Kidney (tissue), 14 donors: Measurements from ENCODE around the gene ATOH1. TPM values are rescaled to one million over a fixed set of nuclear protein-coding genes. Genes with fewer than 3 reads are reported as not detected.

Experiments
- DNase-seq, 5 donors: peaks; one replicate each; pipeline ENCODE4 v3.0.0-alpha.2; 2013 to 2020
- FAIRE-seq: peaks from 2 replicates; lab custom pipeline; 2012; peaks lifted over from hg19 to GRCh38; lab: Jason Lieb, UNC
- H3K27ac ChIP-seq, 2 donors: one replicate each; pipeline ENCODE4 v1.7.0; 2013; ENCODE audit warnings: low read depth in 2 of 2, low read length in 2 of 2, inconsistent platforms in 1 of 2
- H3K27me3 ChIP-seq: one replicate; pipeline ENCODE4 v1.7.1; 2013; ENCODE audit warnings: low read length, inconsistent platforms; ENCODE audit not compliant: control insufficient read depth, insufficient read depth
- H3K36me3 ChIP-seq, 3 donors: one replicate each; pipeline versions ENCODE4 v1.7.0 to v1.7.1; 2013; ENCODE audit warnings: low read length in 3 of 3, control low read depth in 1 of 3, inconsistent platforms in 1 of 3; ENCODE audit not compliant: insufficient read depth in 3 of 3, control insufficient read depth in 2 of 3
- H3K4me1 ChIP-seq, 3 donors: one replicate each; pipeline versions ENCODE4 v1.7.0 to v1.7.1; 2013; ENCODE audit warnings: low read length in 3 of 3, inconsistent platforms in 1 of 3, low read depth in 1 of 3; ENCODE audit not compliant: control insufficient read depth in 2 of 3, insufficient read depth in 2 of 3
- H3K4me3 ChIP-seq, 3 donors: one replicate each; pipeline versions ENCODE4 v1.7.0 to v1.8.1; 2013; ENCODE audit warnings: low read length in 3 of 3, control low read depth in 1 of 3, inconsistent platforms in 1 of 3
- H3K9ac ChIP-seq, 3 donors: one replicate each; pipeline versions ENCODE4 v1.7.0 to v1.7.1; 2013; ENCODE audit warnings: low read length in 3 of 3, control low read depth in 1 of 3, inconsistent platforms in 1 of 3
- H3K9me3 ChIP-seq, 3 donors: one replicate each; pipeline versions ENCODE4 v1.7.0 to v1.7.1; 2013; ENCODE audit warnings: low read length in 3 of 3, control low read depth in 1 of 3, inconsistent platforms in 1 of 3; ENCODE audit not compliant: control insufficient read depth in 2 of 3, insufficient read depth in 1 of 3
- intact Hi-C: fragments of 100-400 bp; cut with DNase I; formaldehyde crosslinking; loops from one replicate; pipeline ENCODE4 v1.11.1; 2022
- polyA plus RNA-seq: library from polyadenylated mRNA; stranded (reverse); fragments of 350-450 nt; fragmentation: Illumina TruSeq; extraction: RNeasy Lipid Tissue Mini Kit (QIAGEN cat#74804); gene quantifications from one replicate; pipeline ENCODE4 v1.2.3, GENCODE V29; 2014; ENCODE audit warnings: low read depth, low replicate concordance; ENCODE audit not compliant: insufficient read depth
- total RNA-seq: library from RNA; stranded (reverse); fragmentation: NEBNext Ultra II Directional; extraction: Animal tissue kit (Norgen Biotek cat#: 25700); gene quantifications from one replicate; pipeline ENCODE4 v1.2.1, GENCODE V29; 2021
- TF ChIP-seq, protein P1 (sequence below): IDR thresholded peaks from 3 replicates; pipeline ENCODE4 v1.5.1; 2012; ENCODE audit warnings: mild to moderate bottlenecking, moderate library complexity, borderline replicate concordance; ENCODE audit not compliant: insufficient read depth; ENCODE audit errors: extremely low read depth
- donor health status: control.
- donor health status: control.
- donor health status: control.
- donor health status: control.
- donor health status: control.
- donor health status: DM: yes; HTN: yes; CAD: no.
- donor health status: Normal renal cell carcinoma (clear cell type).

The ATOH1 gene
- total and polyA plus RNA-seq, 2 donors from 2014 or later = not detected

GRCh38 chr4:93814141-93814540 lies 14.4 kb upstream of the ATOH1 start:
- Histone ChIP-seq H3K27ac (no peak overlapping the region), H3K27me3 (no peaks in the 10 kb centered on the region), H3K4me1 (no peaks in the 10 kb centered on the region), H3K36me3 (no peaks in the 10 kb centered on the region), H3K9me3 (no peaks in the 10 kb centered on the region), H3K9ac (no peak overlapping the region), H3K4me3 (no peak overlapping the region)
- intact Hi-C loops = no loop called here
- FAIRE-seq = no peak
- no peak for DNase-seq
- TF ChIP-seq, protein P1, sequence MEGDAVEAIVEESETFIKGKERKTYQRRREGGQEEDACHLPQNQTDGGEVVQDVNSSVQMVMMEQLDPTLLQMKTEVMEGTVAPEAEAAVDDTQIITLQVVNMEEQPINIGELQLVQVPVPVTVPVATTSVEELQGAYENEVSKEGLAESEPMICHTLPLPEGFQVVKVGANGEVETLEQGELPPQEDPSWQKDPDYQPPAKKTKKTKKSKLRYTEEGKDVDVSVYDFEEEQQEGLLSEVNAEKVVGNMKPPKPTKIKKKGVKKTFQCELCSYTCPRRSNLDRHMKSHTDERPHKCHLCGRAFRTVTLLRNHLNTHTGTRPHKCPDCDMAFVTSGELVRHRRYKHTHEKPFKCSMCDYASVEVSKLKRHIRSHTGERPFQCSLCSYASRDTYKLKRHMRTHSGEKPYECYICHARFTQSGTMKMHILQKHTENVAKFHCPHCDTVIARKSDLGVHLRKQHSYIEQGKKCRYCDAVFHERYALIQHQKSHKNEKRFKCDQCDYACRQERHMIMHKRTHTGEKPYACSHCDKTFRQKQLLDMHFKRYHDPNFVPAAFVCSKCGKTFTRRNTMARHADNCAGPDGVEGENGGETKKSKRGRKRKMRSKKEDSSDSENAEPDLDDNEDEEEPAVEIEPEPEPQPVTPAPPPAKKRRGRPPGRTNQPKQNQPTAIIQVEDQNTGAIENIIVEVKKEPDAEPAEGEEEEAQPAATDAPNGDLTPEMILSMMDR = no peak

DNA sequence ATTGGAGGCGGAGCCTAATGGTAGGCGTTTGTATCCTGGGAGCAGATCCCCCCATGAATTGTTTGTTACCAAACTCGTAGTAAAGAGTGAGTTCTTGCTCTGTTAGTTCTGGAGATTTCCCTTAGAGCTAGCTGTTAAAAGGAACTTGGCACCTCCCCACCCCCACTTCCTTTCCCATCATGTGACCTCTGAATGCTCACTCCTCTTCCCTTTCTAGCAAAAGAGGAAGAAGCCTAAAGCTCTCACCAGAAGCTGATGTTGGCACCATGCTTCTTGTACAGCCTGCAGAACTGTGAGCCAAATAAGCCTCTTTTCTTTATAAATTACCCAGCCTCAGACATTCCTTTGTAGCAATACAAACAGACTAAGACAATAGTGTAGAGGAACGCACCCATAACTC lies 13.8 kb upstream of the ATOH1 start:
- Histone ChIP-seq H3K4me3 (no peak overlapping the region), H3K4me1 (no peaks in the 10 kb centered on the region), H3K27me3 (no peaks in the 10 kb centered on the region), H3K9ac (no peak overlapping the region), H3K36me3 (no peaks in the 10 kb centered on the region), H3K27ac (no peak overlapping the region), H3K9me3 (no peaks in the 10 kb centered on the region)
- DNase-seq = no peak
- no peak for FAIRE-seq
- TF ChIP-seq, protein P1 = no peak
- intact Hi-C loops = no loop called here

DNA sequence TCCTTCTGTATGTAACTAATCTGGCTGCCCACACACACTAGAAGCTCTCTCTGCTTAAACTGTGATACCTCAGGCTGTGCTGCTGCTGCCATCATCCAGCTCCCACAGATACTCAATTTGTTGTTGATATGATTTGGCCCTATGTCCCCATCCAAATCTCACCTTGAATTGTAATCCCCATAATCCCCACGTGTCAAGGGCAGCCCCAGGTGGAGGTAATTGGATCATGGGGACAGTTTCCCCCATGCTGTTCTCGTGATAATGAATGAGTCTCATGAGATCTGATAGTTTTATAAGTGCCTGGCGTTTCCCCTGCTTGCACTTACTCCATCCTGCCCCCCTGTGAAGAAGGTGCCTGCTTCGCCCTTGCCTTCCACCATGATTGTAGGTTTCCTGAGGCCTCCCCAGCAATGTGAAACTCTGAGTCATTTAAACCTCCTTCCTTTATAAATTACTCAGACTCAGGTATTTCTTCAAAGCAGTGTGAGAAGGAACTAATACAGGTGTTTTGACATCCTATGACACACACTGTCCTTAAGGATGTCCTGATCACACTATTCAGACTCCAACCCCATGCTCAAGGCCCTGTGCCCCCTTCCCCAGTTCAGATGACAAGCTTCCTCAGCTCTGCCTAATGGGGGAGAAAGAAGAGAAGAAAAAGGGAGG lies 2.9 kb upstream of the ATOH1 start:
- no peak overlapping the region for H3K9ac ChIP-seq
- no peak overlapping the region for H3K4me3 ChIP-seq
- TF ChIP-seq, protein P1 = no peak
- no peak overlapping the region for H3K27ac ChIP-seq
- H3K9me3 ChIP-seq = no peaks in the 10 kb centered on the region
- FAIRE-seq (no peak), DNase-seq (no peak)
- H3K36me3 ChIP-seq = no peaks in the 10 kb centered on the region
- peaks cover 43% of the 10 kb centered on the region for H3K27me3 ChIP-seq
- intact Hi-C loops = no loop called here
- peaks cover 0 to 9% (median 0%) of the 10 kb centered on the region in 3 donors for H3K4me1 ChIP-seq
